Stimulated activated CD4-positive, alpha-beta T cell treated with anti-CD3 and anti-CD28 coated beads, Interleukin-4, amount 100 ng/mL, for 48 hours (primary cell): ENCODE data around the gene PXDN.
"Not testable (repeated sequence)": the region's sequence is repeated elsewhere in the genome, so short reads cannot be mapped to it uniquely, and the experiment has no call there.

ENCODE experiments used
- DNase-seq, 2 donors: peaks; one replicate each; pipeline ENCODE4 v3.0.0-alpha.2; 2020; ENCODE audit warnings: low read depth in 2 of 2

PXDN gene

GRCh38 chr2:1777156-1777555 lies 32.8 kb upstream of the PXDN start:
- DNase-seq = no peak

- DNase-seq = no peak
Observed at GRCh38 chr2:1775511-1776035, 31.3 kb upstream of the PXDN start.

GRCh38 chr2:1774929-1775328 lies 30.6 kb upstream of the PXDN start:
- DNase-seq = no peak

GRCh38 chr2:1773883-1774282 lies 29.6 kb upstream of the PXDN start:
- no peak for DNase-seq

- DNase-seq = no peak
Observed at GRCh38 chr2:1772471-1773267, 28.4 kb upstream of the PXDN start.

- DNase-seq = no peak
Observed at GRCh38 chr2:1771626-1772280, 27.4 kb upstream of the PXDN start.

GRCh38 chr2:1770566-1771380 lies 26.5 kb upstream of the PXDN start:
- DNase-seq = no peak

GRCh38 chr2:1769703-1770422 lies 25.5 kb upstream of the PXDN start:
- DNase-seq = peak; percentile 24 to 68

GRCh38 chr2:1767939-1768691 lies 23.8 kb upstream of the PXDN start:
- DNase-seq = no peak

GRCh38 chr2:1766851-1767811 lies 22.8 kb upstream of the PXDN start:
- no peak for DNase-seq

GRCh38 chr2:1766425-1766824 lies 22.1 kb upstream of the PXDN start:
- DNase-seq = no peak

GRCh38 chr2:1765201-1765600 lies 20.9 kb upstream of the PXDN start:
- not testable (repeated sequence) for DNase-seq

- no peak for DNase-seq
Observed at GRCh38 chr2:1759611-1759930, 15.3 kb upstream of the PXDN start.

- no peak for DNase-seq
Observed at GRCh38 chr2:1758774-1759610, 14.7 kb upstream of the PXDN start.

GRCh38 chr2:1758171-1758570 lies 13.9 kb upstream of the PXDN start:
- DNase-seq = no peak

- no peak for DNase-seq
Observed at GRCh38 chr2:1757567-1757966, 13.3 kb upstream of the PXDN start.

GRCh38 chr2:1757146-1757545 lies 12.8 kb upstream of the PXDN start:
- DNase-seq = not testable (repeated sequence)

GRCh38 chr2:1756456-1756855 lies 12.1 kb upstream of the PXDN start:
- DNase-seq = no peak
